ENCODE data around the gene LHPP.

GRCh38 chr10:124535731-124536495 is 74.3 kb downstream of the LHPP start:
- TF ChIP-seq POLR2A (IDR thresholded peaks at IDR 0.05) (no peak), CTCF (IDR thresholded peaks at IDR 0.05) (no peak), POLR2AphosphoS5 (IDR thresholded peaks at IDR 0.05) (no peak)
